ENCODE measurements around the gene PYGL.

The PYGL gene

DNA sequence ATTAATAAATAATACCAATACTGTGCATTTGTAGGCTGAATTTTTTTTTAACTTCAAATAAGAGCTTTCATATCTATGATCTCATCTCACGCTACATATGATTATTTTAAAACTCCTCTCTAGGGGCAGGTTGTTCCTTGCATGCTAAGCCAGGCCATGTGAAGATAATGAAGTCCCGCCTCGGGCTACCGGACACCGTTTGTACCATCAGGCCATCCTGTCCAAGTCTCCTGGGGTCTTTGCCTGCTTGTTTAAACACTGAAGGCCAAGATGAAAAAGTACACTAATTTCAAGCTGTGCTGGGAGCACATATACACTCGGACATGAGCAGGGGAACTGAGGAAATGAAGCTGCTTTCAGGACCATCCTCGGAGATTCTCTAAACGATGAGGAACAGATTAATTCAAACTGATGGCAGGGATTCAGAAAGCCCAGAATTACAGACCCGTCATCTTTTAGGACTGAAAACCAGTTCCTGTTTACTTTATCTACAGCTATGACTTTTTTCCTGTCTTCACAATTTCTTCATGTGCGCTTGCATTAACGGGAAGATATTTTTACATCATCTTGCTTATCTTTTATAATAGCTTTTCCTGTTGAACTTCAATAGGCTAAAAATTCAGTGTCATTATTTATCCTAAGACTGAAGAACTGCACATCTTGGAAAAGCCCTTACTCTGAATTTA lies 78.7 kb downstream of the PYGL start:
- DNase-seq, result no peak

DNA sequence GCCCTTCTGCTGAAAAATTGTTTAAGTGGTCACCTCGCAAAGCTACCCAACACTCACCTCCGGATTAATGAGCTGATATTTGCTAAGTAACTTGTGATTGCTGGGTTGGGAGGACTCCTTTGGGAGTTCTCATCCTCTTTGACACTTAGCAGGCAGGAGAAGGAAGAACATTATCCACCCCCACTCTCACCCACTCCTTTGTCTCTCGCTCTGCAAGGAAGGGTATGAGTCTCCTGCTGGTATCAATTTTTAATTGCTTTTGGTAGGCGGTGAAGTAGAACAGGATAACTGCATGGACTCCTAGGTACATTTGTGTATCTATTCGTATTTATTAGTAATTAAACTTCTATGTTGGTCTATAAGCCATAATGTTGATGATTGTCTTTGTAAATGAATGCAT lies 79.3 kb downstream of the PYGL start:
- no peak for DNase-seq

DNA sequence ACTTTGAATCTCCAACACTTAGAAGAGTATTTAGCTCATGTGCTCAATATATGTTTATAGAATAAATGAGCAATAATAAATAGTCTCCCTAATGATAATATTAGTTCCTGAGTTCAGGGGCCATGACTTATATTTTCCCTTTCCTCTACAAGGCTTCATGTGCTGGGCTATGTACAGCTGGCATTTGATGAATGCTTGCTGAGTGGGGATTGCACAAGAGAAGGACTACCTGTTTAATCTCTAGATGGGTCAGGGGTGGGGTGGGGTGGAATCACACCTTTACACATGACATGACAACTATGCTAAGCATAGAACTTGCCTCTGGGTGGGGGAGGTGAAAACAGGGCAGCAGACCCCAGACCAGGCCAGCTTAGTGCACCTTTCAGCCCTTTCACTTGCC lies 80.0 kb downstream of the PYGL start:
- no peak for DNase-seq

DNA sequence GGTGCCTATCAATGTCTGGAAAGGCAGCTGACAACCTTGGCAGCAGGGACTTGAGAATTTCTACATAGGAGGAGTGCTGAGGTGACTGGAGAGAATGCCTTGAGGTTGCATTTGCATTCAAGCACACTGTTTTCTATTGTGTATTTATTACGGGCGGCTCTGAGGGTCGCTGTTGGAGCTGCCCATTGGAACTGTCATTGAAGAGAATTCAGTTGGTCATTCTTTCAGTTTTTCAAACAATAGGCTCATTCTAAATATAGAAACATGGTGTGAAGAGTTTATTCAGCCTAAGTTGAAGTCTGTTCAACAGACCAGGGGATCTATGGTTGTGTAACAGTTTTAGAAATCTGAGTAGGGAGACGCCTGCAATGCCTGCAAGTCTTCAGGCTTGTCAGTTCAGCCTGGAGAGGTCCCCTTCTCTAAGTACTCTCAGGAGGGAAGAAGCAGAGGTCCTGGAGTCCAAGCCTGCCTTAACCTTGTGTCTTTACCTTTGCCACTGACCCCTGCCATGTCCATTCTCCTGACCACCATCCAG lies 82.2 kb downstream of the PYGL start:
- no peak for DNase-seq

DNA sequence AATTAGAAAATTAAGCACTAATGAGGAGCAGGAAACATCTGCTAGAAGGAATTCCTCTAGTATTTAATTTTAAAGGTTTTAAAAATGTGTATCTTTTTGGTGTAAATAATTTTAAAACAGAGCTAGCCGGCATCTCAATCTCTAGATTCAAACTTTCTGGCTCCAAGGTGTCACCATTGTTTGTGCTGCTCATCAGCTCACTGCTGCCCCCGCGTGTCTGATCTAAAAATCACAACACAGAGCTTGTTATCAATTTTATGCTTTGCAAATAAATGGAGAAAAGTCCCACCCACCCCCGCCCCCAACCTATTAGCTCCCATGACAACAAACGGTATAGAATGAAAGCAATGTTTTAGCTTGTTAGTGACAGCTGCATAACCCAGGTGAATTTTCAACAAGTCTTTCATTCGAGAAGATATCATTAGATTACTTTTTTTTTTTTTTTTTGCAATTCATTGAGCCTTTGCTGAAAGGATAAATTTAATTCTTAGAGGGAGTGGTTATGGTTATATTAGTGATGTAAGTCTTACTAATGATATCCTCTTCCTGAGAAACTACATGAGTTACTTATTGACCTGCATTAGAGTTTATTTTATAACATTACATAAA lies 83.7 kb downstream of the PYGL start:
- DNase-seq, result peak; percentile 50

DNA sequence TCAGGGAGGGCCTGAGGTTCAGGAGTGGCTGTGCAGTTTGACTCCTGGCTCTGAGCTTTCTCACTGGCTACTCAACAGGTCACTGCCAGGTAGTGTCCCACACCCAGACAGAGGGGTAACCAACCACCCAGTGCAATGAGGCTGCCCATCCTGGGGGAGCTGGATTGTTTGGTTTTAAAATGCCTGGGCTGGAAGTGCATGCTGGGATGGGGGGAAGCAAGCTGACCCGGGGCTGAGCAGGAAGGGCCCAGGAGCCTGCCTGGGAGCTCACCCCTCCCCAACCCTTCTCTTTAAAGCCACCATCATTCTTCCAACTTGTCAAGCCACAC lies 85.0 kb downstream of the PYGL start:
- DNase-seq, result no peak

DNA sequence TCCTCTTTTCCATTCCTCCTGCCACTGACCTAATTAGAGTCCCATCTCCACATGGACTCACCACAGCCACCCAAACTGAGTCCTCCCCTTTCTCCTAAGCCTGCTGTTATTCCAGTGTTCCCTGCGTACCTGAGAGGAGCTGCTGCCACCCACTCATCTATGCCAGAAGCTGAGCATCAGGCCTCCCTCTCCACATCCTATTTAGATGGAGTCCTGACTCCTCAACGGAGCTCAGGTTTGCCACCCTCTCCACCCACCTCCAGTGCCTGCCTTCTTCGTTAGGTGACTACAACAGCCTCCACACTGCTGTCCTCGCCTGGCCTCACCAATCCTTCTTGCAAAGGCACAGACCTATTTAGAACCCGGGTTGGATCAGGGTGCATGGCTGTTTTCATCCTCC lies 87.6 kb downstream of the PYGL start:
- DNase-seq, result no peak

DNA sequence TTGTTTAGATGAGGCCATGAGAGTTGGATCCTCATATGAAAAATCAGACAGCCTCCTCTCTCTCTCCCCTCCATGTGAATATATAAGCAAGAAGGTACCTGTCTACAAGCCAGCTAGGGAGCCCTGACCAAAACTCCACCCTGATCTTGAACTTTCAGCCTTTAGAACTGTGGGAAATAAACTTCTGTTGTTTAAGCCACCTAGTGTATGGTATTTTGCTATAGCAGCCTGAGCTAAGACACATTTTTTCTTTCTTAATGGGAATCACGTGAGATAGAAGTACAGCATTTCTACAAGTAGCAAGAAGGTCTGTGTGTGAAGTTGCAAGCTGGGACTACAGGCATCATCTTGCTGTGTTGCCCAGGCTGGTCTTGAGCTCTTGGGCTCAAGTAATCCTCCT lies 88.7 kb downstream of the PYGL start:
- DNase-seq, result no peak
